HG02973 (cell line): ENCODE data around the gene LIN7B.
"Not testable (repeated sequence)": the region's sequence is repeated elsewhere in the genome, so short reads cannot be mapped to it uniquely, and the experiment has no call there.

Experiments used
- ATAC-seq: cut with Tn5 transposase; IDR thresholded peaks from one replicate; pipeline ENCODE4 v1.9.1; 2021; ENCODE audit warnings: moderate library complexity; ENCODE audit not compliant: unreplicated experiment

Gene LIN7B

GRCh38 chr19:49113762-49114629 is at the start of gene LIN7B:
LIN7B (plus strand) TSS chr19:49114370; CDS start chr19:49114405, 35 bp downstream.
- peak; percentile 45 for ATAC-seq

GRCh38 chr19:49064768-49065611 is 49.2 kb upstream of the LIN7B start, which contains the start of gene NTF4:
NTF4 (minus strand) TSS chr19:49064818; CDS start chr19:49061997, 2,821 bp downstream.
- ATAC-seq = no peak

GRCh38 chr19:49065905-49066512 is 48.2 kb upstream of the LIN7B start:
- ATAC-seq = no peak

GRCh38 chr19:49067554-49067953 is 46.6 kb upstream of the LIN7B start:
- no peak for ATAC-seq

- ATAC-seq = no peak
Observed at GRCh38 chr19:49069026-49069425, 45.1 kb upstream of the LIN7B start.

- ATAC-seq = no peak
Observed at GRCh38 chr19:49070416-49070815, 43.8 kb upstream of the LIN7B start.

GRCh38 chr19:49071860-49072547 is 42.2 kb upstream of the LIN7B start:
- ATAC-seq = no peak

- no peak for ATAC-seq
Observed at GRCh38 chr19:49073514-49074378, 40.4 kb upstream of the LIN7B start.

GRCh38 chr19:49074869-49075268 is 39.3 kb upstream of the LIN7B start:
- not testable (repeated sequence) for ATAC-seq

- no peak for ATAC-seq
Observed at GRCh38 chr19:49080392-49080791, 33.8 kb upstream of the LIN7B start.

- no peak for ATAC-seq
Observed at GRCh38 chr19:49081273-49081672, 32.9 kb upstream of the LIN7B start.

- ATAC-seq = no peak
Observed at GRCh38 chr19:49084206-49085019, 29.8 kb upstream of the LIN7B start.

- peak; percentile 72 for ATAC-seq
Observed at GRCh38 chr19:49085020-49085867, 28.9 kb upstream of the LIN7B start, which contains the start of gene SNRNP70. SNRNP70 (plus strand) TSS chr19:49085451; CDS start chr19:49086415, 964 bp downstream.

- ATAC-seq = no peak
Observed at GRCh38 chr19:49085868-49086232, 28.3 kb upstream of the LIN7B start.

GRCh38 chr19:49086296-49086695 is 27.9 kb upstream of the LIN7B start:
- no peak for ATAC-seq

- no peak for ATAC-seq
Observed at GRCh38 chr19:49091391-49092038, 22.7 kb upstream of the LIN7B start.

- ATAC-seq = no peak
Observed at GRCh38 chr19:49092686-49093085, 21.5 kb upstream of the LIN7B start.
